ENCODE measurements around the gene PLIN3.
"Not testable (repeated sequence)": the region's sequence is repeated elsewhere in the genome, so short reads cannot be mapped to it uniquely, and the experiment has no call there.

The PLIN3 gene

DNA sequence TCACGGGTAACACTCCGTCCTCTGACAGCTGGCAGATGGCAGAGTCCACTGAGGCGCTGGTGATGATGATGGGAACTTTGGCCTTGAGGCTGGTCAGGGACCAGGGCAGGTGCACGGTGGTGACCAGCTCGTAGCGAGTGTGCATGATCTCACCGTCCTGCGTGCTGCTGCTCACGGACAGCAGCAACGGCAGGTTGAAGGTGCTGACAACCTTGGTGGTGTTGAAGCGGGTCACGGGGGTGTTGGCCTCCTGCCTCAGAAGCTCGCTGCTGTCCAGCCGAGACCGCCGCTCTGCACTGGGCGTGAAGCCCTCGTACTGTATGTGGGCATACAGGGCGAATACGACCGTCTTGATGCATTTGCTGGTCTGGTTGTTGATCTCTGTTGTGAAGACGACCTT, 23.6 kb upstream of the PLIN3 start:
- DNase-seq = no peak

DNA sequence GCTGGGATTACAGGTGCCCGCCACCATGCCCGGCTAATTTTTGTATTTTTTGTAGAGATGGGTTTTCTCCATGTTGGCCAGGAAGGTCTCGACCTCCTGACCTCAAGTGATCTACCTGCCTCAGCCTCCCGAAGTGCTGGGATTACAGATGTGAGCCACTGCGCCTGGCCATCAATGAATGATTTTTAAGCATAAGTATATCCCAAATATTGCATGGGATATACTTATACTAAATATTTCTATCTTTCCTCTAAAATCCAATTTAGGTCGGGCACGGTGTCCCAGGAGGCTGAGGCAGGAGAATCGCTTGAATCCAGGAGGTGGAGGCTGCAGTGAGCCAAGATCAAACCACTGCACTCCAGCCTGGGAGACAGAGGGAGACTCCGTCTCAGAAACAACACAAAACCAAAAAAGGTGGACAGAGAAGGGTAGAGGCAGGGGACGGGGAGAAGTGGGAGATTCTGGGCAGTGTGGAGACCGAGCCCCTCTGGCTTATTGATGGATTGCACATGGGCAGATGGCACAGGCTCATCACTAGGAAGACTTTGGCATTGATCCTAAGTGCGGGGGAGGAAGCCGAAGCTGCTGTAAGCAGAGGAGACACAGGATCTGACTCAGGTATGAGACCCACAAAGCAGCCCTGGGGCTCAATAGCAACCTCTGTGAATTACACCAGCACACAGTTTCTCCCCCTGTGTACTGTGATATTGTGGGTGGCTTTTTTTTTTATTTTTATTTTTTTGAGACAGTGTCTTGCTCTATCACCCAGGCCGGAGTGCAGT, 21.8 kb upstream of the PLIN3 start:
- DNase-seq = peak; percentile 39

DNA sequence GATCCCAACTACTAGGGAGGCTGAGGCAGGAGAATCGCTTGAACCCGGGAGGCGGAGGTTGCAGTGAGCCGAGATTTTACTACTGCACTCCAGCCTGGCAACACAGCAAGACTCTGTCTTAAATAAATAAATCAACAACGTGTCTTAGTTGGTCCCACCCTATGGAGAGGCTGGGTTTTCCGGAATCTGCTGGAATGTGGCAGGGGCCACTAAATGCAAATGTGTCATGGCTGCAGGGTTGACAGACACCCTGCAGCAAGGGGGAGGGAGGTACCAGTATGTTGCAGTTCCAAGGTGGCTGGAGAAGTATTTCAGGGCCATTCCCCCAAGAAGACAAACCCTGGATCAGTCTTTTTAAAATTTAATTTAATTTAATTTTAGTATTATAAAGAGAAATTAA, 20.3 kb upstream of the PLIN3 start:
- not testable (repeated sequence) for DNase-seq

DNA sequence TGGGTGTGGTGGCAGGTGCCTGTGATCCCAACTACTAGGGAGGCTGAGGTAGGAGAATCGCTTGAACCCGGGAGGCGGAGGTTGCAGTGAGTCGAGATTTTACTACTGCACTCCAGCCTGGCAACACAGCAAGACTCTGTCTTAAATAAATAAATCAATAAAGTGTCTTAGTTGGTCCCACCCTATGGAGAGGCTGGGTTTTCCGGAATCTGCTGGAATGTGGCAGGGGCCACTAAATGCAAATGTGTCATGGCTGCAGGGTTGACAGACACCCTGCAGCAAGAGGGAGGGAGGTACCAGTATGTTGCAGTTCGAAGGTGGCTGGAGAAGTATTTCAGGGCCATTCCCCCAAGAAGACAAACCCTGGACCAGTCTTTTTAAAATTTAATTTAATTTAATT, 17.5 kb upstream of the PLIN3 start:
- DNase-seq = not testable (repeated sequence)

DNA sequence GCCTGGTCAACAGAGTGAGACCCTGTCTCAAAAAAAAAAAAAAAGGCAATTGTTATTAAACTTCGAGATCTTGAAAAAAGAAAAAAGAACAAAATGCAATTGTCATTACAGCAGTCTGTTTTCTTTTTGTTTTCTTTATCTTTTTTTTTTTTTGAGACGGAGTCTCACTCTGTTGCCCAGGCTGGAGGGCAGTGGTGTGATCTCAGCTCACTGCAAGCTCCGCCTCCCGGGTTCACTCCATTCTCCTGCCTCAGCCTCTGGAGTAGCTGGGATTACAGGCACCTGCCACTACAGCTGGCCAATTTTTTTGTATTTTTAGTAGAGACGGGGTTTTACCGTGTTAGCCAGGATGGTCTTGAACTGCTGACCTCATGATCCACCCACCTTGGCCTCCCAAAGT, 15.4 kb upstream of the PLIN3 start:
- DNase-seq = not testable (repeated sequence)

DNA sequence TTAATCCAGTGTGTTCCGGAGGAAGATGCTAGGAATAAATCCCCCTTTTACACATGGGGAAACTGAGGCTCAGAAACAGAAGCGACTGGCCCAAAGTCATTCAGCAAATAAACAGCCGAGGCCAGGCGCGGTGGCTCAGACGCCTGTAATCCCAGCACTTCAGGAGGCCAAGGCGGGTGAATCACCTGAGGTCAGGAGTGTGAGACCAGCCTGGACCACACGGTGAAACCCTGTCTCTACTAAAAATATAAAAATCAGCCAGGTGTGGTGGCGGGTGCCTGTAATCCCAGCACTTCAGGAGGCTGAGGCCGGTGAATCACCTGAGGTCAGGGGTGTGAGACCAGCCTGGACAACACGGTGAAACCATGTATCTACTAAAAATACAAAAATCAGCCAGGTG, 11.6 kb upstream of the PLIN3 start:
- DNase-seq = no peak

DNA sequence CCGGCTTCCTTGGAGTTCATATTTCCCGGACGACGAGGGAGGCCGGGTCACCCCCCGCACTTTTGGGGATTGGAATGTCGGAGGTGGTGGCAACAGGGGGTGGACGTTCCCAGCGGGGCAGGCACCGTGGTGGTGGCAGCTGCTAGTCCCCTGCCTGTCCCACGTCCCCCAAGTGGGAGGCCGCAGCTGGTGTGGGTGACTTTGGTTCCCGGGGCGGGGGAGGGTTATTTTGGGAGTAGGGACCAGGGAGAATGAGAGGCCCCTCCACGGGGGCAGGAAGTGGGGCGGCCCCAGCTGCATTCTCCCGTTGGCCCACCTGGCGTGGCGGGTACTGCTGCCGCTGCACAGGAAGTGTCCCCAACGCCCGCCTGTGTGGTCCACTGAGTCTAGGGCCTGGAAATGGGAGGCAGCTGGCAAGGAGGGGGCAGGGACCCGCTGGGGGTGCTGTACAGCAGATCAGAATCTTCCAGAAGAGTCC, 11.1 kb upstream of the PLIN3 start:
- DNase-seq = peak; percentile 32

DNA sequence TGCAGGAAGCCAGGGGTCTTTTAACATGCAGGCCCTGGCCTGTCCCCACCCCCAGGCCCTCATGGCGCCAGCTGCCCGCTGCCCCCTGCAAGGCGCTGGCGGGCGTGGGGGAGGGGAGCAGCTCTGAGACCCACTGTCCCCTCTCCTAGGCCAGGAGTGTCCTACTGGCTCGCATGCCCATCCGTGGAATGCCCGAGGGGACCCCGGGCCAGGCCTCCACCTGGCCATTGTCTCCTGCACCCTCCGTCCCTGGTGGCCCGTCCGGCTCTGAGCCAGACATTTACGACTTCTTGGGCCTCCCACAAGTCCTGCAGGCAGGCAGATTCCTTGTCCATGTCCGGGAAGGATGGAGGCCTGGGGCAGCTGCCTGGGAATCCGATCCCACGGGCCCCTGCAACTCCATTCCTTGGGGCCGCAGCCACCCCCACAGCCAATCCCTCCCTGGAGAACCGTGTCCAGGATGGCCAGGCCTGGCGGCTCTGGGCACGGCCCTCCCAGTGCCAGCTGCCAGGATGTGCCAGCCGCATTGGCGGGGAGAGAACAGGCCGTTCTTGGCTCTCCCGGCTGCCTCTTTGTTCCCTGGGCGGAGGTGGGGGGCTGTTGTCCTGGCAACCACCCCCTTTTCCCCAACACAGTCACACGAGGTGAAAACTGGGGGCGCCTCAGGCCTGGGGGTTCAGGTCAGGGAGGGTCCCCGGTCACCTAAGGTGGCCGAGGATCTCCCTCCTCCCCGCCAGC, 10.5 kb upstream of the PLIN3 start:
- DNase-seq = no peak

DNA sequence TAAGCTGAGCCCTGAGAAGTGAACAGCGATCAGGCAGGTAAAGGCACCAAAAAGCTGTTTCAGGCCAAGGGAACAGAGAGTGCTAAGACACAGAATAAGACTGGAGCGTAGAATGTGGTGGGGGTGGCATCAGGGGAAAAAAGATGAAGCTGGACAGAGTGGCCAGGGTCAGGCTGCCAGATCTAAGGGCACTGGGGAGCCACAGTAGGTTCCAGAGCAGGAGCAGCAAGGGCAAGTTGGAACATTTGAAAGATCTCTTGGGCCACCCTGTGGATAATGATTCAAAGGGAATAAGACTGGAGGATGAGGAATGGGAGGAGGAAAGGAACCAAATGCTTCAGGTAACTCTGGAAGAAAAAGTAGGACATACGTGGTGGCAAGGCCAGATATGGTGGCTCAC, 6.5 kb upstream of the PLIN3 start:
- no peak for DNase-seq

DNA sequence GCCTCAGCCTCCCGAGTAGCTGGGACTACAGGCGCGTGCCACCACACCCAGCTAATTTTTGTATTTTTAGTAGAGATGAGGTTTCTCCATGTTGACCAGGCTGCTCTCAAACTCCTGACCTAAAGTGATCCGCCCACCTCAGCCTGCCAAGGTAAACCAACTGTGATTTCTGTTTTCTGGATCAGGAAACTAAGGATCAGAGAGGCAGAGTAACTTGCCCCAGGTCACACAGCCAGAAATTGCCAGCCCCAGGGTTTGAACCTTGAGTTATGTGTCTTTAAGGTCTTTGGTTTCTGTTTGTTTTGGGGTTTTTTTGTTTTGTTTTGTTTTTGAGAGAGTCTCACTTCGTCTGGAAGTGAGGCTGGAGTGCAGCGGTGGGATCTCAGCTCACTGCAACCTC, 4.2 kb upstream of the PLIN3 start:
- no peak for DNase-seq

DNA sequence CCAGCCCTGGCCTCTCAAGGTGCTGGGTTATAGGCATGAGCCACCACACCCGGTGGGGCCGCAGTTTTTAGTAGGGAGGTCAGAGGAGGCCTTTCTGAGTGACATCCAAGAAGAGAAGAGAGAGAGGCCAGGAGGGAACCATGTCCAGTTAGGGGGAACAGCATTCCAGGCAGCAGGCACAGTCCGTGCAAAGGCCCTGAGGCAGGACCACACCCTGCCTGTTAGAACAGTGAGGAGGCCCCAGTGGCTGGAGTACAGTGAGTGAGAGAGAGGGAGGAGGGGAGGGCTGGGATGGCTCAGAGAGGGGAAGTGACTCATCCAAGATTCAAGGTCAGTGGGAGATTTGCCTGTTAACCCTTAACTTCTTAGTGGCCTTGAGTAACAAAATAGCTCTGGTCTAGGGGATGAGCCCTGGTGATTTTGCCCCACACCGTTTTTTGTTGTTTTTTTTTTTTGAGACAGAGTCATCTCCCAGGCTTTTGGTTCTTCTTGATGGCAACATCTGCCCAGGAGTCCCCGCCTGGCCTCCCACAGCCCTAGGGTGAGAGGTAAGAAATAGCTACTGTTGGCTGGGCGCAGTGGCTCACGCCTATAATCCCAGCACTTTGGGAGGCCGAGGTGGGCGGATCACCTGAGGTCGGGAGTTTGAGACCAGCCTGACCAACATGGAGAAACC, 2.7 kb upstream of the PLIN3 start:
- DNase-seq = peak; percentile 98

DNA sequence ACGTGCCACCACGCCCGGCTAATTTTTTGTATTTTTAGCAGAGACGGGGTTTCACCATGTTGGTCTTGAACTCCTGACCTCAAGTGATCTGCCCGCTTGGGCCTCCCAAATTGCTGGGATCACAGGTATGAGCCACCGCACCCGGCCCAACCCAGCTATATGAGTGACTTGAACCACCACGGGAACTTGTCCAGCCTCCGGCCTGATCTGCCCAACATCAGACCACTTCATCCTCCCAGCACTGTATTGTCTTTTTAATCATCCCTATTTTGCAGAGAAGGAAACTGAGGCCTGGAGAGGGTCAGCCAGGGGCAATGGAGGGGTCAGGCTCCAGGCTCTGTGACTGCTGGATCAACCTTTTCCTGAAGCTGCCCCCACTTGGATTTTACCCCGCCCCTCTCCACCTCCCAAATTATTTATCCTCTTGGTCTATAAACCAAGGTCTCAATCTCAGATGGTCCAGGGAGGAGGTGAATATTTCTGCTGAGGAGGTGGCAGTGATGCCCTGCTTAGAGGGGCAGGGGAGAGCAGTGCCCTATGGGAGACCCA, 893 bp upstream of the PLIN3 start:
- no peak for DNase-seq

DNA sequence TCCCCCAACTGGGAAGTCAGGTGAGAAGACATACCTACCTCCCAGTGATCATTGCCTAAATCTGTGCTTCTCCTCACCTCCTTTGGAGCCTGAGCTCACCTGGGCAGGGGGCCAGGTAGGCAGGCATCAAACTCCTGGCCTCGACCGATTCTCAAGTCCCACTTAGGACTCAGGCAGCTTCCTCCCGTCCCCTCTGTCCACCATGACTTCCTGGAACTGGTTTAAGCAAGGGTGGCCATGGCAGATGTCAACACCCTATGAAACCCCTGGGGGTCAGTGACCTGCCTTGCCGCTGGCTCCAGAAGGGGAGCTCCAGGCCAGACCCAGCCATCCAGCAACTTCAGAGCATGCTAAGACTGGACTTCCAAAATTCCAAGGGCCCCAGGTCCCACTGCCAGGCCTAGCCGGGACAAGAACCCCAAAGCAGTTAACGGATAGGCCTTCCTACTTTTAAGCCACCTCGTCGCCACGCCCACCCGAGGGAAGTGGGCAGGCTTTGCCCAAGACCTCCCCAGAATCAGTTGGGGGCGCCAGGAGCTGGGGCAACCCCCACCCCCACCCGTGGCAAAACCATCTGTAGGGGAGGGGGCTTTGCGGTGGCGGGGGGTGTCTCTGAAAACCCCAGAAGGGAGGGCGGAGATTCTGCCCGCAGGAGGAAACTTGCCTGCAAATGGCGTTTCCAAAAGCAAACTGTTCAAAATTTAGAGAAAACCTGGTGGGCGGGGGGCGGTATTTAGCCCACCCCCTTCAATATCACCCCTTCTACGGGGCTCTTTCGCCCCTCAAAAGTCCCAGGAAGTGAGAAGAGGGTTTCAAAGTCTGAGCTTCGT, 657 bp downstream of the PLIN3 start:
- peak; percentile 50 for DNase-seq

DNA sequence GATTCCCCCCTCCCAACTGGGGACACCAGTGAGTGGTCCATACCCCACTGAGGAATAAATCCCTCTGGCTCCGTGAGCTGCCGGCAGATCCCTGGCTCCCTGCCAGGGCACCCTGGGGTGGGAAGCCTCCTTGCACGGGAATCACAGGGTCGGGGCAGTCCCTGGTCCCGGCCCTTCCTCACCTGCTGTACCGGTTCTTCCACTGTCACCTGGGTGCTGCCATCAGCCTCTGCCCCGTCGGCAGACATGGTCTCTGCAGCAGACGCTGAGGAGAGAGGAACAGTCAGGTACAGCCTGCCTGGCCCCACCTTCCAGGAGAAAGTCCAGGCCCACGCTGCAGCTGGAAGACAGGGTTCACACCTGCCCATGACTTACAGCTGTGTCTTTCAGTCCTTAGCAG, 6.3 kb downstream of the PLIN3 start:
- DNase-seq = no peak

DNA sequence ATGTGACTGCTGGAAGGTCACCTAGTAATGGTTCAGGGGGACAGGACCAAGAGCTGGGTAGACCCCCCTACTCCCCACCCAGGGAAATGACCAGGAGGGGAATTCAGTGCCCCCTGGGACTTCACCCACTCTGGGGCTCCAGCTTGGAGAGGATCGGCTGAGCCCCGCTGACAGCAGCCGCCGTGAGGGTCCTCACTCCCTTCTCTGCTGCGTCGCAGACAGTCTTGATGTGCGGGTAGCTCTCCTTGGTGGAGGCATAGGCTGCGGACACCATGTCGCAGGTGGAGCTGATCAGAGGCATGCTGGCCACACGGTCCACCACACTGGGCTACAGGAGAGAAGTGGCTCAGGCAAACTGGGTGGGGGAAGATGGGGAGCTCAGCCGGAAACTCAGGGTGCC, 7.8 kb downstream of the PLIN3 start:
- no peak for DNase-seq

DNA sequence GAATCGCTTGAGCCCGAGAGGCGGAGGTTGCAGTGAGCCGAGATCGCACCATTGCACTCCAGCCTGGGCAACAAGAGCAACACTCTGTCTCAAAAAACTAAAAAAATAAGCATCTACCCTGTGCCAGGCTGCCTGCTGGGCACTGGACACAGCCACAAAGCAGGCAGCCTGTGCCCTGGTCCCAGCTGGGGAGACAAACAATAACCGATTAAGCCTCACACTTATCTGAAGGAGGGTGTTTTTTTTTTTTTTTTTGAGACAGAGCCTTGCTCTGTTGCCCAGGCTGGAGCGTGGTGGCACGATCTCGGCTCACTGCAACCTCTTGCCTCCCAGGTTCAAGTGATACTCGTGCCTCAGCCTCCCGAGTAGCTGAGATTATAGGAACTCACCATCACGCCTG, 11.0 kb downstream of the PLIN3 start:
- not testable (repeated sequence) for DNase-seq

DNA sequence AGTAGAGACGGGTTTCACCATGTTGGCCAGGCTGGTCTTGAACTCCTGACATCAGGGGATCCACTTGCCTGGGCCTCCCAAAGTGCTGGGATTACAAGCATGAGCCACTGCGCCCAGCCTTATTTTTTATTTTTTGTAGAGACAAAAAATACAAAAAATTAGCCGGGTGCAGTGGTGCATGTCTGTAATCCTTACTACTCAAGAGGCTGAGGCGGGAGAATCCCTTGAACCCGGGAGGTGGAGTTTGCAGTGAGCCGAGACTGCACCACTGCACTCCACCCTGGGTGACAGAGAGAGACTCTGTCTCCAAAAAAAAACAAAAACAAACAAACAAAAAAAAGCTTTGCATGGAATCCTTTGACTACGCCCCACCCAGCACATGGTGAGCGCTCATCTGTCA, 14.0 kb downstream of the PLIN3 start:
- DNase-seq = not testable (repeated sequence)

DNA sequence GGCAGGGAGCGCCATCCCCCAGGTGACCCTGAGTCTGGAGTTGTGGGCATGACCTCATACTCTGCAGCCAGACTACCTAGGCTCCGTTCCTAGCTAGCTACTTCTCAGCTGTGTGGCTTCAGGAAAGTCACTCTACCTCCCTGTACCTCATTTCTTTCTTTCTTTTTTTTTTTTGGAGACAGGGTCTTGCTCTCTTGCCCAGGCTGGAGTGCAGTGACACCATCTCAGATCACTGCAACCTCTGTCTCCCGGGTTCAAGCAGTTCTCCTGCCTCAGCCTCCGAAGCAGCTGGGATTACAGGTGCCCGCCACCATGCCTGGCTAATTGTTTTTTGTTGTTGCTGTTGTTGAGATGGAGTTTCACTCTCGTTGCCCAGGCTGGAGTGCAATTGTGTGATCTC, 15.0 kb downstream of the PLIN3 start:
- no peak for DNase-seq

DNA sequence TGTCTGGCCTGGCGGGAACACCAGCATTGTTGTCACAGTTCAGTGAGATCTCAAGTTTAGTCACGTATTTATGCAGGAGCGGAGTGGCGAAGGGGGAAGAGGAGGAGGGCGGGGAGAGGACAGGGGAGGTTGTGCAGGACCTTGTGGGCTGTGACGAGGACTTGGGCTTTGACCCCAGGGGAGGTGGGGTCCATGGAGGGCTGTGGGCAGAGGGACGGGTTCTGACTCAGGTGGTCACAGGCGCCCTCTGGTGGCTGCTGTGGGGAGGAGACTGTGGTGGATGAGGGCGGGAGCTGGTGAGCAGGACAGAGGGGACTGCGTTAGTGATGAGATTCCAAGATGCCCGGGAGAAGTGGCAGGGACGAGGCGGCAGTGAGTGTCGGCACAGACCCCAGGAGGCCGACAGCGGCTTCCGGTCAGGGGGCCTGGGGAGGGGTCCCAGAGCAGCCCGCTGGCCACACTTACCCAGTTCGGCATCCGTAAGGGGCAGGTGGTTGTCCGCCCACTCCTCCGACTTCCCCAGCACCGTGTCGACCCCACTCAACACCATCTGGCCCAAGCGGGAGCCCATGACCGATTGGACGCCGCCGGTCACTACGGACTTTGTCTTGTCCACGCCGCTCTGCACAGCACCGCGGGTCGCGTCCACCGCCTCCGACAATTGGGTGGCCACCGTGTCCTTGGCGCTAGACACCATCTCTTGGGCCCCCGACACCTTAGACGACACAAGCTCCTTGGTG, 15.7 kb downstream of the PLIN3 start:
- peak; percentile 63 for DNase-seq

DNA sequence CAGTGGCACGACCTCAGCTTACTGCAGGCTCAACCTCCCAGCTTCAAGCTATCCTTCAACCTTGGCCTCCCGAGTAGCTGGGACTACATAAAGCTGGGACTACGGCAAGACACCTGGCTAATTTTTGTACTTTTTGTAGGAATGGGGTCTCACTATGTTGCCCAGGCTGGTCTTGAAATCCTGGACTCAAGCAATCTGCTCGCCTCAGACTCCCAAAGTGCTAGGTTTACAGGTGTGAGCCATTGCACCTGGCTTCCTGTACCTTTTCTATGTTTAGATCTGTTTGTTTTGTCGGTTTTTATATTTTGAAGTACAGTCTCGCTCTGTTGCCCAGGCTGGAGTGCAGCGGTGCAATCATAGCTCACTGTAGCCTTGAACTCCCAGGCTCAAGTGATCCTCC, 18.4 kb downstream of the PLIN3 start:
- no peak for DNase-seq

DNA sequence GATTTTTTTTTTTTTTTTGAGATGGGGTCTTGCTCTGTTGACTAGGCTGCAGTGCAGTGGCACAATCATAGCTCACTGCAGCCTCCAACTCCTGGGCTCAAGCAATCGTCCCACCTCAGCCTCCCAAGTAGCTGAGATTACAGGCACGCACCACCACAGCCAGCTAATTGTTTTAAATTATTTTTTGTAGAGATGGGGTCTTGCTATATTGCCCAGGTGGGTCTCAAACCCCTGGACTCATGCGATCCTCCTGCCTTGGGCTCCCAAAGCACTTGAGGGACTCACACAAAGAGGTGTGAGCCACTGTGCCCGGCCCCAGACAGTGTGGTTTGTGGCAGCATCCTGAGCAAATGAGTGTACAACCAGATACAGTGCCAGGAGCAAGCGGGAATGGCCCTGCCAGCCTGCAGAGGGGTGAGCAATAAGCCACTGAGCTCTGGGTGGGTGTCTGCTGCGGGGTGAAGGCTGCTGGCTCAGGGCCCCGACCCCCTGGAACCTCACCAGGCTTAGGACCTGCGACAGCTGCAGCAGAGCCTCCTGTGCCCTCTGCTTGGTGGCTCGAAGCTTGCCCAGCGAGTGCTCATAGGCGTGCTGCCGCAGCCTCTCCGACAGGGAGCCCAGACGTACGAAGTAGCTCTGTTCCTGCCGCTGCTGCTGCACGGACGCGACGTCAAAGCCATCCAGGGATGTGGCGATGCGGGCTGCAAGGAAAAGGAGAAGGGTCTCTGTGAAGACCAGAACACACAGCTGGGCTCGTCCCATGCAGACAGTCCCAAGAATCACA, 20.1 kb downstream of the PLIN3 start:
- DNase-seq = no peak
